Neuronal stem cell (in vitro differentiated cells): Measurements from ENCODE around the gene ZNF195.

ENCODE experiments used
- DNase-seq: peaks from one replicate; pipeline ENCODE4 v3.0.0-alpha.2; 2013; ENCODE audit warnings: low spot score
- H2AFZ ChIP-seq: one replicate; pipeline ENCODE4 v1.6.1; 2013; ENCODE audit warnings: mild to moderate bottlenecking, low read length, inconsistent platforms
- H2AK5ac ChIP-seq: 2 replicates; pipeline ENCODE4 v1.6.1; 2013; ENCODE audit warnings: low read depth, mild to moderate bottlenecking, inconsistent platforms, low read length, moderate library complexity, mixed read lengths
- H2BK120ac ChIP-seq: 2 replicates; pipeline ENCODE4 v1.6.1; 2013; ENCODE audit warnings: low read depth, mild to moderate bottlenecking, inconsistent platforms, low read length, moderate library complexity, mixed read lengths
- H2BK12ac ChIP-seq: one replicate; pipeline ENCODE4 v1.6.1; 2013; ENCODE audit warnings: low read length, inconsistent platforms
- H2BK15ac ChIP-seq: 2 replicates; pipeline ENCODE4 v1.6.1; 2013; ENCODE audit warnings: mild to moderate bottlenecking, low read length, inconsistent platforms, mixed read lengths
- H2BK5ac ChIP-seq: one replicate; pipeline ENCODE4 v1.6.1; 2013; ENCODE audit warnings: inconsistent platforms, mild to moderate bottlenecking, low read length, moderate library complexity
- H3K14ac ChIP-seq: one replicate; pipeline ENCODE4 v1.6.1; 2013; ENCODE audit warnings: low read length, inconsistent platforms
- H3K18ac ChIP-seq: 2 replicates; pipeline ENCODE4 v1.6.1; 2013; ENCODE audit warnings: low read length, inconsistent platforms
- H3K23ac ChIP-seq: 2 replicates; pipeline ENCODE4 v1.6.1; 2013; ENCODE audit warnings: low read depth, mild to moderate bottlenecking, mixed read lengths, low read length, inconsistent platforms; ENCODE audit not compliant: poor library complexity
- H3K27ac ChIP-seq: replicated peaks from 3 replicates; pipeline ENCODE4 v1.5.1; 2013; ENCODE audit warnings: low read length, inconsistent platforms
- H3K27me3 ChIP-seq, 3 experiments: 2 replicates each; pipeline ENCODE4 v1.6.1; 2013; ENCODE audit warnings: low read length in 3 of 3, mild to moderate bottlenecking in 2 of 3, inconsistent platforms in 1 of 3, low read depth in 1 of 3, mixed read lengths in 1 of 3, moderate library complexity in 1 of 3; ENCODE audit not compliant: control insufficient read depth in 3 of 3, insufficient read depth in 3 of 3
- H3K36me3 ChIP-seq, 2 donors: replicated peaks in 1 of 2; 2 replicates each; pipeline ENCODE4 v1.6.1; 2013; ENCODE audit warnings: low read length in 2 of 2; ENCODE audit not compliant: control insufficient read depth in 2 of 2, insufficient read depth in 2 of 2
- H3K4ac ChIP-seq: 2 replicates; pipeline ENCODE4 v1.6.1; 2013; ENCODE audit warnings: inconsistent platforms, mild to moderate bottlenecking, low read length, moderate library complexity
- H3K4me1 ChIP-seq, 2 donors: 1 replicate in 1 of 2; 2 replicates in 1 of 2; pipeline ENCODE4 v1.6.1; 2013; ENCODE audit warnings: low read length in 2 of 2, low read depth in 1 of 2; ENCODE audit not compliant: control insufficient read depth in 2 of 2, insufficient read depth in 1 of 2
- H3K4me2 ChIP-seq: one replicate; pipeline ENCODE4 v1.6.1; 2013; ENCODE audit warnings: mild to moderate bottlenecking, low read length, inconsistent platforms; ENCODE audit not compliant: insufficient read depth, poor library complexity, severe bottlenecking
- H3K4me3 ChIP-seq, 2 donors: 2 replicates each; pipeline ENCODE4 v1.5.1; 2013; ENCODE audit warnings: low read length in 2 of 2, mild to moderate bottlenecking in 2 of 2, inconsistent platforms in 1 of 2, moderate library complexity in 1 of 2
- H3K79me1 ChIP-seq: one replicate; pipeline ENCODE4 v1.6.1; 2013; ENCODE audit warnings: low read depth, mild to moderate bottlenecking, inconsistent platforms, low read length, moderate library complexity
- H3K9ac ChIP-seq: one replicate; pipeline ENCODE4 v1.6.1; 2013; ENCODE audit warnings: mild to moderate bottlenecking, low read depth, low read length, inconsistent platforms; ENCODE audit not compliant: poor library complexity
- H3K9me3 ChIP-seq, 2 donors: replicated peaks in 1 of 2; 2 replicates each; pipeline versions ENCODE3 to v1.6.1; 2013; ENCODE audit warnings: low read length in 2 of 2, mild to moderate bottlenecking in 2 of 2, inconsistent platforms in 1 of 2, low read depth in 1 of 2, mixed read lengths in 1 of 2, moderate library complexity in 1 of 2; ENCODE audit not compliant: control insufficient read depth in 2 of 2, insufficient read depth in 1 of 2
- H4K8ac ChIP-seq: one replicate; pipeline ENCODE4 v1.6.1; 2013; ENCODE audit warnings: low read depth, mild to moderate bottlenecking, inconsistent platforms, low read length, moderate library complexity
- H4K91ac ChIP-seq: one replicate; pipeline ENCODE4 v1.6.1; 2013; ENCODE audit warnings: low read length, low read depth, mild to moderate bottlenecking, inconsistent platforms; ENCODE audit not compliant: poor library complexity
- WGBS, 2 donors: extraction: QIAGEN DNeasy Blood & Tissue Kit; methylation state at CpG; one replicate each; pipeline ENCODE4 v1.1.7; 2013; ENCODE audit warnings: missing lambda C conversion rate in 2 of 2, mixed read lengths in 1 of 2; ENCODE audit not compliant: insufficient read length in 2 of 2, insufficient replicate concordance in 1 of 2; ENCODE audit errors: extremely low coverage in 2 of 2; 5-methylcytosine and 5-hydroxymethylcytosine counted together

Gene ZNF195

GRCh38 chr11:3370311-3370870 is 8.6 kb downstream of the ZNF195 start:
- no peak overlapping the region for H2BK15ac ChIP-seq
- H3K4ac ChIP-seq, result no peak overlapping the region
- no peak overlapping the region for H3K4me3 ChIP-seq
- H3K4me1 ChIP-seq, result no peaks in the 10 kb centered on the region
- H2AK5ac ChIP-seq, result no peak overlapping the region
- no peak for DNase-seq
- no peak overlapping the region for H2BK120ac ChIP-seq
- H3K9ac ChIP-seq, result no peak overlapping the region
- no CpG with 5 or more reads among the region's 9 CpGs for WGBS, 2 donors
- peaks cover 25 to 98% of the 10 kb centered on the region in 2 donors for H3K9me3 ChIP-seq
- no peak overlapping the region for H3K18ac ChIP-seq
- no peak overlapping the region for H3K23ac ChIP-seq
- no peak overlapping the region for H3K27ac ChIP-seq
- H4K91ac ChIP-seq, result no peak overlapping the region
- H3K79me1 ChIP-seq, result peaks cover 4% of the 10 kb centered on the region
- no peak overlapping the region for H2BK12ac ChIP-seq
- H3K27me3 ChIP-seq, result no peaks in the 10 kb centered on the region
- H2AFZ ChIP-seq, result no peak overlapping the region
- no peak overlapping the region for H3K14ac ChIP-seq
- peaks cover 43 to 98% of the 10 kb centered on the region in 2 donors for H3K36me3 ChIP-seq
- no peak overlapping the region for H4K8ac ChIP-seq
- H3K4me2 ChIP-seq, result no peak overlapping the region
- no peak overlapping the region for H2BK5ac ChIP-seq

DNA sequence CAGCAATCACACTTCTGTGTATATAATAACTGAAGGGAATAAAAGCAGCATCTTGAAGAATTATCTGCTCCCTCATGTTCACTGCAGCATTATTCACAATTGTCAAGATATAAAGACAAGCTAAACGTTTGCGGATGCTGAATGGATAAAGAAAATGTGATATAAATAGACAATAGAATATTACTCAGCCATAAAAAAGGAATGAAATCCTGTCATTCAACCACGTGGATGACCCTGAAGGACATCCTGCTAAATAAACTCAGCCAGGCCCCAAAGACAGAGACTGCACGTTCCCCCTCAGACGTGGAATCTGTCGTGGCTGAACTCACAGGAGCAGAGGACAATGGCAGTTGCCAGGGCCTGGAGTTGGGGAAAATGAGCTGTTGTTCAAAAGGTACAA is 9.6 kb downstream of the ZNF195 start:
- H3K9me3 ChIP-seq, result peaks cover 23 to 98% of the 10 kb centered on the region in 2 donors
- WGBS, 2 donors, result no CpG with 5 or more reads among the region's 6 CpGs
- H3K36me3 ChIP-seq, result peaks cover 41 to 98% of the 10 kb centered on the region in 2 donors

DNA sequence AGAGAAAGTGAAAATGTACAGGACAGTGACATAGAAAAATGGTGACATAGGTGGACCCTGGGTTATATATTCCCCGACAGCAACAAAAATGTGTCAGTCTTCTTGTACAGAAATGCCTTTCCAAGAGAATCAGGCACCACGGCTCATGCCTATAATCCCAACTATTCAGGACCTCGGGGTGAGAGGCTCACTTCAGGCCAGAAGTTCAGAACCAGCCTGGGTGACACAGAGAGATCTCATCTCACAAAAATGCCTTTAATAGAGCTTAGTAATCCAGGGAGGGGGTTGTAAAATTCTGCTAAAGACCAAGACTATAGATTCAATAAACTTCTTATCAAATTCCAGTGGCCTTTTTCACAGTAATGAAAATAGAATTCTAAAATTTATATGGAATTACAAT is 10.7 kb downstream of the ZNF195 start:
- no peak overlapping the region for H3K4ac ChIP-seq
- H2BK5ac ChIP-seq, result no peak overlapping the region
- no peak overlapping the region for H2BK12ac ChIP-seq
- no peak overlapping the region for H3K4me3 ChIP-seq
- no peak overlapping the region for H3K23ac ChIP-seq
- H3K4me2 ChIP-seq, result no peak overlapping the region
- H3K79me1 ChIP-seq, result peaks cover 4% of the 10 kb centered on the region
- H2BK15ac ChIP-seq, result no peak overlapping the region
- H2BK120ac ChIP-seq, result no peak overlapping the region
- H3K36me3 ChIP-seq, result peaks cover 41 to 98% of the 10 kb centered on the region in 2 donors
- H3K27me3 ChIP-seq, result no peaks in the 10 kb centered on the region
- H4K91ac ChIP-seq, result no peak overlapping the region
- H3K9ac ChIP-seq, result no peak overlapping the region
- no peak for DNase-seq
- WGBS, 2 donors, result no CpG with 5 or more reads among the region's 3 CpGs
- no peaks in the 10 kb centered on the region for H3K4me1 ChIP-seq
- H2AFZ ChIP-seq, result no peak overlapping the region
- no peak overlapping the region for H3K18ac ChIP-seq
- no peak overlapping the region for H3K27ac ChIP-seq
- H3K14ac ChIP-seq, result no peak overlapping the region
- no peak overlapping the region for H2AK5ac ChIP-seq
- H4K8ac ChIP-seq, result no peak overlapping the region
- peaks cover 27 to 98% of the 10 kb centered on the region in 2 donors for H3K9me3 ChIP-seq

More for the DNA sequence above, 9.6 kb downstream of the ZNF195 start:
- Histone ChIP-seq H3K4ac (no peak overlapping the region), H3K27ac (no peak overlapping the region), H3K9ac (no peak overlapping the region), H3K18ac (no peak overlapping the region), H3K23ac (no peak overlapping the region), H2BK120ac (no peak overlapping the region), H3K4me3 (no peak overlapping the region), H3K79me1 (peaks cover 4% of the 10 kb centered on the region), H3K4me2 (no peak overlapping the region), H2BK12ac (no peak overlapping the region), H2AFZ (no peak overlapping the region), H3K4me1 (no peaks in the 10 kb centered on the region), H2BK5ac (no peak overlapping the region), H3K27me3 (no peaks in the 10 kb centered on the region), H4K91ac (no peak overlapping the region), H2BK15ac (no peak overlapping the region), H4K8ac (no peak overlapping the region), H2AK5ac (no peak overlapping the region), H3K14ac (no peak overlapping the region)
- no peak for DNase-seq

GRCh38 chr11:3367221-3367620 is 11.7 kb downstream of the ZNF195 start:
- Histone ChIP-seq H2AK5ac (no peak overlapping the region), H2BK12ac (no peak overlapping the region), H3K18ac (no peak overlapping the region), H3K27ac (no peak overlapping the region), H2AFZ (no peak overlapping the region), H3K4ac (no peak overlapping the region), H3K23ac (no peak overlapping the region), H3K4me2 (no peak overlapping the region), H2BK15ac (no peak overlapping the region), H2BK120ac (no peak overlapping the region), H3K9me3 (peaks cover 29 to 98% of the 10 kb centered on the region in 2 donors), H3K36me3 (peaks cover 39 to 98% of the 10 kb centered on the region in 2 donors), H4K91ac (no peak overlapping the region), H2BK5ac (no peak overlapping the region), H3K27me3 (no peaks in the 10 kb centered on the region), H4K8ac (no peak overlapping the region), H3K79me1 (peaks cover 4% of the 10 kb centered on the region), H3K9ac (no peak overlapping the region), H3K4me1 (no peaks in the 10 kb centered on the region), H3K4me3 (no peak overlapping the region), H3K14ac (no peak overlapping the region)
- no CpG with 5 or more reads among the region's 1 CpG for WGBS, 2 donors
- no peak for DNase-seq
